ENCODE data around the gene TECR.
"Not testable (repeated sequence)": the region's sequence is repeated elsewhere in the genome, so short reads cannot be mapped to it uniquely, and the experiment has no call there.

TECR gene

GRCh38 chr19:14540741-14541525 lies 11.5 kb downstream of the TECR start:
- DNase-seq: no peak

GRCh38 chr19:14541979-14542378 lies 12.6 kb downstream of the TECR start:
- not testable (repeated sequence) for DNase-seq

GRCh38 chr19:14542711-14543328 lies 13.4 kb downstream of the TECR start:
- DNase-seq: no peak

- no peak for DNase-seq
These were observed 14.7 kb downstream of the TECR start for GRCh38 chr19:14544047-14544446.

GRCh38 chr19:14544977-14545715 lies 15.8 kb downstream of the TECR start:
- DNase-seq: no peak

GRCh38 chr19:14545716-14546082 lies 16.3 kb downstream of the TECR start:
- DNase-seq: no peak

- DNase-seq: no peak
These were observed 20.9 kb downstream of the TECR start for GRCh38 chr19:14550201-14550754.

GRCh38 chr19:14551134-14552005 lies 22.0 kb downstream of the TECR start:
- DNase-seq: peak; percentile 64 to 71

GRCh38 chr19:14552006-14552360 lies 22.6 kb downstream of the TECR start:
- DNase-seq: not testable (repeated sequence)

- no peak for DNase-seq
These were observed 23.9 kb downstream of the TECR start for GRCh38 chr19:14553042-14553938.

- no peak for DNase-seq
These were observed 24.5 kb downstream of the TECR start for GRCh38 chr19:14553939-14554243.

- DNase-seq: no peak
These were observed 25.0 kb downstream of the TECR start for GRCh38 chr19:14554382-14554812.

GRCh38 chr19:14555918-14556661 lies 26.7 kb downstream of the TECR start:
- DNase-seq: no peak

GRCh38 chr19:14556662-14557188 lies 27.3 kb downstream of the TECR start:
- DNase-seq: peak; percentile 81 to 84

- DNase-seq: no peak
These were observed 29.1 kb downstream of the TECR start for GRCh38 chr19:14558370-14559066.

GRCh38 chr19:14559916-14560775 lies 30.8 kb downstream of the TECR start:
- no peak for DNase-seq

- no peak for DNase-seq
These were observed 31.3 kb downstream of the TECR start for GRCh38 chr19:14560776-14561108.

GRCh38 chr19:14561249-14561648 lies 31.9 kb downstream of the TECR start:
- no peak for DNase-seq

- no peak for DNase-seq
These were observed 32.5 kb downstream of the TECR start for GRCh38 chr19:14561847-14562351.

Data from stimulated activated CD4-positive, alpha-beta T cell treated with anti-CD3 and anti-CD28 coated beads, Interleukin-2, amount 100 ng/mL, for 24 hours (primary cell).